Transverse colon (tissue), 4 donors: ENCODE measurements around the gene NACAD.

Experiments used
- CTCF ChIP-seq, 5 experiments: fragments of 200-600 bp in 3 of 5; fragments of 450-650 bp in 2 of 5; sonication (generic) in 3 of 5; IDR thresholded peaks; 1 replicate in 2 of 5; 2 replicates in 3 of 5; pipeline ENCODE4 v1.5.1; 2016 to 2017; ENCODE audit warnings: antibody characterized with exemption in 5 of 5, inconsistent platforms in 3 of 5, mild to moderate bottlenecking in 2 of 5, moderate library complexity in 1 of 5
- EP300 ChIP-seq: sonication (generic); formaldehyde crosslinking; IDR thresholded peaks from one replicate; pipeline ENCODE4 v1.6.1; 2017; ENCODE audit warnings: antibody characterized with exemption, low read depth
- POLR2A ChIP-seq: fragments of 450-650 bp; IDR thresholded peaks from one replicate; pipeline ENCODE4 v1.6.1; 2016; ENCODE audit warnings: antibody characterized with exemption, mild to moderate bottlenecking, moderate library complexity
- POLR2AphosphoS5 ChIP-seq, 3 donors: sonication (generic); formaldehyde crosslinking; IDR thresholded peaks; one replicate each; pipeline ENCODE4 v1.6.1; 2016; ENCODE audit warnings: antibody characterized with exemption in 3 of 3

DNA sequence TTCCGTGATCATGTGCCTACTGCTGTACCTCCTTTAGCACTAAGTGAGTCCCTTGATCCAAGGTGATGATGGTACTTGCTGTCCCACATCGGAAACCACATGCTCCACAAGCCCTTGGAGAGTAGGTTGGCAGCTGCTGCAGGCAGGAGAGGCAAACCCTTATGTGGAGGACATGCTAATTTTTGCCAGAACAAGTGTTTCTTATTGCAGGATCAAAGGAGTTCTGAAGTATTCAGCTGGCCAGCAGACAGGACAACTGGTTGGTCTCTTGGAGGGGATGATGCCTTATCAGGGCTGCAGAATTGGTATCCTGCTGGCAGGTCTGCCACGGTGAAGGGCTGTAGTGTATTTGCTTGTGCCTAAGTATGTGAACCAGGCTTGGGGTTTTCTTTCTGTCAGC lies 36.8 kb downstream of the NACAD start:
- TF ChIP-seq CTCF (IDR thresholded peaks at IDR 0.05) (no peak), POLR2A (no peak), EP300 (no peak), POLR2AphosphoS5 (IDR thresholded peaks at IDR 0.05) (no peak)
